GM19099 (cell line): ENCODE results near the gene COIL.

Source experiments
- POLR2A ChIP-seq: IDR thresholded peaks from 3 replicates; pipeline ENCODE4 v1.6.1; 2011; ENCODE audit warnings: low read depth; ENCODE audit not compliant: insufficient read length; ENCODE audit errors: extremely low read depth

COIL gene

DNA sequence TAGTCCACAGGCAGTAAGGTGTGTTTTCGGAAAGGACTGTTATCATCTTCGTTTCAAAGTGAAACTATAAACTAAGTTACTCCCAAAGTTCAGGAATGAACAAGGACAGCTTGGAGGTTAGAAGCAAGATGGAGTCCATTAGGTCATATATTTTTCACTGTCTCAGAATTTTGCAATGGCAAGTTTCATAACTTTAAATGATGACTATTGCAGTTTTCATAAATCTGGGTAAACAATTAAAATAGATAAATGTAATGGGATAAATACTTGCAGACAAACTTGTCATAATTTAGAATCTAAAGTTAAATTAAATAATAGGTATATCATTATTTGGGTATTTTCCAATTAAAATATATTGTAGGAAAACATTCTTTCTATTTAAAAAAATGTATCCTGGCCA is 32.3 kb downstream of the COIL start:
- TF ChIP-seq POLR2A: no peak

GRCh38 chr17:56926704-56927103 is 34.1 kb downstream of the COIL start:
- TF ChIP-seq POLR2A: no peak

DNA sequence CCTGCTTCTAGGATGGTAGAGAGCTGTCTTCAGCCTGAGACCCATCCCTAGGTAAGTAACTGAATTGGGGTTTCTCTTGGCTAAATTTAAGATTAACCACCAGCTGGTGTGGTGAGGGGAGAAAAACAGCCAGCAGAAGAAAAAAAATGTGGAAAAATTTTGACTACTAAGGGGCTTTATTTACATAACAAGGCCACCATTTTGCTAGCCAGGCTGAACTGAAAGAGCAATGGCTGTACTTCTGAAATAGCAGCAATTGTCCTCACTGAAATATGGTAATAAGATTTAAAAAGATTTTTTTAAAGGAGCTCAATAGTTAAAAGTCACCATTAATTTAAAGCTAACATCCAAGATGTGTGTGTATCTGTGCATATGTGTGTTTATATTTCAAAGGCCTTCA is 34.6 kb downstream of the COIL start:
- no peak for TF ChIP-seq POLR2A

- TF ChIP-seq POLR2A: no peak
Observed at GRCh38 chr17:56925088-56925487, 35.8 kb downstream of the COIL start.

DNA sequence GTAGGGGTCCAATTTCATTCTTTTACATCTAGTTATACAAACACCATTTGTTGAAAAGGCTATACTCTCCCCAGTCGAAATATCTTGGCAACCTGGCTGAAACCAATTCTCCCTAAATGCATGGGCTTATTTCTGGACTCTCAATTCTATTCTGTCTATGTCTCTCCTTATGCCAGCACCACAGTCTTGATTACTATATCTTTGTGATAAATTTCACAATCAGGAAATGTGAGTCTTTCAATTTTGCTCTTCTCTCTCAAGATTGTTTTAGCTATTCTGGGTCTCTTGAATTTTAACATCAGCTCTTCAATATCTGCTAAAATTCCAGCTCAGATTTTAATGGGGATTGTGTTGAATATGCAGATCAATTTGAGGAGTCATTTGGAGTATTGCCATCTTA is 41.1 kb downstream of the COIL start:
- no peak for TF ChIP-seq POLR2A

GRCh38 chr17:56918916-56919315 is 41.9 kb downstream of the COIL start:
- no peak for TF ChIP-seq POLR2A

DNA sequence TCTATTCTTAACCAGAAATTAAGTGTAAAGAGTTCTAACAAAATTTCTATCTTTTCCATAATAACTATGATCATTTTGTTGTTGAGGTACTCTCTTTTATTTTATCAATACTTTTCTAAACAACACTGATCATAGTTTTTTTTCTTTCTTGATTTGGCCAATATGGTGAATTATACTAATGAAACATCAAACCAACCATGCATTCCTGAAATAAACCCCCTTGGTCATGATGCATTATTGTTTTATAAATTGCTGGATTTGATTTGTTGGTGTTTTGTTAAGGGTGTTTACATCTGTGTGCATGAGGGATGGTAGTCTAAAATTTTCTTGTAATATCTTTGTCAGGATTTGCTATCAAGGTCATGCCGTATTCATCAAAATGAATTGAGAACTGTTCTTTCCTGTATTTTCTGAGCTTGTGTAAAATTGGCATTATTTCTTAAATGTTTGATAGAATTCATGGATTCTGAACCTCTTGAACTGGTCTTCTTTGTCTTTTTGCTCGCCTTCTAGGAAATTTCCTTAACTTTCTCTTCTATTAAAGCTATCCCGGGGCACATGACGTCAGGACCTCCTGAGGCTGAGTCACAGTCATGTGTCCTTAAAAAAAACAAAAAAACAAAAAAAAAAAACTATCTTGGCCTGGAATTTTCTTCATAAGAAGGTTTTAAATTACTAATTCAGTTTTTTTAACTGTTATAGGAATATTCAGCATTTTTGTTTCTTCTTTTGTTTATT is 43.1 kb downstream of the COIL start:
- no peak for TF ChIP-seq POLR2A

DNA sequence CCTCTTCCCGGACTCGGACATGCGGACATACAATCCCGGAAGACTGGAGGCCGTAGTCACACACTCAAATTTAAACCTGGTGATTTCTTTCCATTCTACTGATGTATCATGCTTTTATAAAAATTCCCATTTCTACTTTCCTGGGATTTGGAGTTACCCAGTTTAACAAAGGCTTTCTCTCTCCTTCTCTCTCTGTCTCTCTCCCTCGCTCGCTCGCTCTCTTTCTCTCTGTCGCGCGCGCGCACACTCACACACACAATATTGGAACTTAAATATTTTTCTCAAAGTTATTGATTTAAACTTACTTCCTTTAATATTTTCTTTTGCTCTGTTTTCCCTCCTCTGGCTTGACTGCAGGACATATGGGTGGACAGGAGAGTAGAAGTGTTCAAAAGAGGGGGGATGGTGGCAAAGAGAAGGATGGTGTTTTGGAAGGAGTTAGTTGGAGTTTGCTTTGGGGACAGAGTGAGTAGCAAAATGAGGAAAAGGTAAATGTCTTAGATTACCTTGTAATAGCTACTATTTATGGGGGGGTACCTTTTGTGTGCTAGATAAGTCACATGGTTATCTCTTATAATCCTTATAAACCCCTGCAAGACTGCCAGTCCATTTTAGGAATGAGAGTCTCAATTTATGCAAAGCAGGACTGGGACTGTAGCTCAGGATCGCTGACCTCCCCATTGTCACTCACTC is 46.1 kb downstream of the COIL start:
- no peak for TF ChIP-seq POLR2A

DNA sequence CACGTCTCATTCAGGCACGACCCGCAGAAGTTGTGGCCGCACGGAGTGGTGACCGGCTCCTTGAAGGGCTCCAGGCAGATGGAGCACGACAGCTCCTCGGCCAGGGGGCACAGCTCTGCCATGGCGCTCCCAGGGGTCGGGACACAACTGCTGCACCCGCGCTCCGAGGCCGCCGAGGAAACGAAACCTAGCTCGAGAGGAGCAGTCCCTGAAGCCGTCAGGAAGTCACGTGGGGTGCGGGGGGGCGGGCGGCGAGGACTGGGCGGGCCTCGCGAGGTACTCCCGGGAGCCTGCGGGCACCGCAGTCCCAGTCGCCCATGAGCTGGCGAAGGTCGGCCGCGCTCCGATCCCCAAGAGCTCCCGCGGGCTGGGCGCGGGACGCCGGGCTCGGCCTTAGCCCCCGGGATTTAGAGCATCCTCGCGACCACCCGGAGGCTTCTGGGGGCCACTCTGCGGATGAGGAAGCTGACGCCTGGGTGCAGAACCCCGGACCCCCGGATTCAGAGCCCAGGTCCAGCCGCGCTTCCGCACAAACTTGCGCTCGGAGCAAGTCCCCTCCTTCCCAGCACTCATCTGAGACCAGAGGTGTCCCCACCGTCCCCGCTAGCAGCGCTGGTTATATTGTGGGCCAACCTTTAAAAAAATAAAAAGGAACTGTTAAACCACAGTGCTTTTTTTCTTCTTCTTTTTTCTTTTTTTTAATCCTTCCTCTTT is 46.8 kb downstream of the COIL start, which contains the start of gene TRIM25:
TSS of gene TRIM25 (minus strand) at position 183 of the 714 bp plus-strand sequence. CDS start at position 122, 61 bp downstream.
- peak; percentile 99 for TF ChIP-seq POLR2A

DNA sequence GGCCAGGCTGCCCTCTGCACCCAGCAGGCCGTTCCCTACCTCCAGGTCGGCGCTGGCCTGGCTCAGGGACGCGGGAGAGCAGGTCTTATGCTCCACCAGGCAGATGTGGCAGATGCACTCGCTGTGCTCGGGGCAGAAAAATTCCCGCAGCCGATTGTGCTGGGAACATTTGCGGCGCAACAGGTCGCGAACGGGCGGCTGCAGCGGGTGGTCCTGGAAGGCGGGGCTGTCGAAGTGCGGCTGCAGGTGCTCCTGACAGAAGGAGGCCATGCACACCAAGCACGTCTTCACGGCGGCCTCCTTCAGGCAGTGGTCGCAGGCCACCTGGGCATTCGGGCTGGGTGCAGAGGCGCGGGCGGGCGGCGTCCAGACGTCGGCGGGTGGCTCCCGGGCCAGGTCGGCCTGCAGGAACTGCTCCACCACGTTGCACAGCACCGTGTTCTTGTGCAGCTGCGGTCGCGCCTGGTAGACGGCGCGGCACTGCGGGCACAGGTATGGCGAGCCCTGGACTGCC is 47.4 kb downstream of the COIL start:
- no peak for TF ChIP-seq POLR2A

DNA sequence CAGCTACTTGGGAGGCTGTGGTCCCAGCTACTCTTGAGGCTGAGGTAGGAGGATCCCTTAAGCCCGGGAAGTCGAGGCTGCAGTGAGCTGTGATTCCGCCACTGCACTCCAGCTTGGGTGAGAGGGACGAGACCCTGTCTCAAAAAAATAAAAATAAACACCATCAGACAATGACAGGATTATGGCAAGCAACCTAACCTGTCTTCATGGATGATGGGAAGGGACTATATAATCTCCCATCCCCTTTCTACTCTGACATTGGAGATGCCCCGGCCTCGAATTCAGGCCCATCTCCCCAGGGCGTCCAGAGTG is 47.9 kb downstream of the COIL start:
- no peak for TF ChIP-seq POLR2A

- TF ChIP-seq POLR2A: no peak
Observed at GRCh38 chr17:56912105-56912999, 48.5 kb downstream of the COIL start.

GRCh38 chr17:56910509-56911235 is 50.2 kb downstream of the COIL start:
- no peak for TF ChIP-seq POLR2A
